ENCODE results near the gene IER3IP1.
"Not testable (repeated sequence)": the region's sequence is repeated elsewhere in the genome, so short reads cannot be mapped to it uniquely, and the experiment has no call there.

The IER3IP1 gene

GRCh38 chr18:47160256-47160655, 15.9 kb downstream of the IER3IP1 start:
- DNase-seq (ENCODE audit: low spot score) (no peak), FAIRE-seq (no peak)

- not testable (repeated sequence) for DNase-seq (ENCODE audit: low spot score); FAIRE-seq
Observed at GRCh38 chr18:47158404-47158803, 17.8 kb downstream of the IER3IP1 start.

GRCh38 chr18:47151439-47151838, 24.7 kb downstream of the IER3IP1 start:
- no peak for DNase-seq (ENCODE audit: low spot score)
- no peak for FAIRE-seq

DNA sequence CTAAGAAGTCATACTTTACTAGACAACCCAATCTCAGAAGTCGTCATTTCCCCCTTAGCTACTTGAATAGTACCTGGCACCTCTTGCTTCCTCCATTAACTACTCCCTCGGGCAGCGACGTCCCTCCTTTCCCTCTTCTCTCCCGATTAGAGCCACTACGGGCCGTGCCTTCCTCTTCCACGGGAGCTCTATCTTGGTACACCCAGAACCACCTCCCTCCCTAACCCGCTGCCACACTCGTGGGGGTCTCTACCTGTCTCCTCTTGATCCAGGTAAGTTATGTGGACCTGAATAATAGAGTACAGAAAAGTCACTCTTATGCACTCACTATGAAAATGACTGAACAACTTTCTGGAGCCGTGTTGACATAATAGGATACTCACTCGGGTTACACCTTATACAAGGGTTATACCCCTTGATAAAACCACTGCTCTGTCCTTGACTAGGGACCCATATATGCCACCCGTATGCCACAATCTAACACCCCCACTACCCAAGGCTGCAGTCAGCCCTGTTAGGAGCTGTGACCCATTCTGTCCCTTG, 25.3 kb downstream of the IER3IP1 start:
- FAIRE-seq (no peak), DNase-seq (ENCODE audit: low spot score) (no peak)

DNA sequence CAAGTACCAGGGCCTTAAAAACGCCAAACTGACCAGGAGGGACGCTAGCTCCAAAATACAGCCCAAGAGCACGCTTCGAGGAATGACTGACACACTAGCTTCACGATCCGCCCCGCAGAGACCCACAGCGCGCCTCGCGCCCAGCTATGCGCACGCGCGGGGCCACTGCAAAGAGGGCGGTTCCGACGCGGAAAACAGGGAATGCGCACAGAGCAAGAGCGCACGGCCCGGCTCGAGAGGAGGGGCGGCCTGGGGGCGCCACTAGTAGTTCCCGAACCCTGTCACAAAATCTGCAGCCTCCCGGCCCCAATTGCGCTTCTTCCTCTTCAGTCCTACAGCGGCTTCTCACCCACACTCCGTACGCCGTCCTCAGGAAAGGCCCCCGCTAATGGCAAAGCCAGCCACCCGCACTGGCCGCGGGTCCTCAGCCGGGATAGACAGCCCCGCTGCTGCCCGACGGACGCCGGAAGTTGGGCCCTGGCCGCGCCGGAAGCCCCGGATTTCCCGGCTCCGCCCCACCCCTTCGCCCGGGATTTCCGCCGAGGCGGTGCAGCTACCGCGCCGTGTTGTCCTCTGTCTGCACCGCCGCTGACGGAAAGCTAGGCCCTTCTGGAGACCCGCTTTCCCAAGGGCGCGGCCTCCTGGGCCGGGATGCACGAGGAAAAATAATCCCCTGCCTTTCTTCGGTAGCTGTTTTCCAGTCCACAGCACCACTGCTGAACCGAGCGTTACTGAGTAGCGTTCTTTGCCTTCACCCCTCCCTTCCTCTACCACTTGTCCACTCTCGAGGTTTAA, 25.9 kb downstream of the IER3IP1 start, which contains the start of gene HDHD2:
TSS of gene HDHD2 (minus strand) at position 472 of the 795 bp plus-strand sequence. CDS start 14,061 bp downstream, outside the sequence.
- FAIRE-seq = no peak
- DNase-seq (ENCODE audit: low spot score) = peak; percentile 58

- FAIRE-seq = no peak
- no peak for DNase-seq (ENCODE audit: low spot score)
Observed at GRCh38 chr18:47149457-47150028, 26.6 kb downstream of the IER3IP1 start.

GRCh38 chr18:47146206-47146605, 30.0 kb downstream of the IER3IP1 start:
- no peak for FAIRE-seq
- no peak for DNase-seq (ENCODE audit: low spot score)

DNA sequence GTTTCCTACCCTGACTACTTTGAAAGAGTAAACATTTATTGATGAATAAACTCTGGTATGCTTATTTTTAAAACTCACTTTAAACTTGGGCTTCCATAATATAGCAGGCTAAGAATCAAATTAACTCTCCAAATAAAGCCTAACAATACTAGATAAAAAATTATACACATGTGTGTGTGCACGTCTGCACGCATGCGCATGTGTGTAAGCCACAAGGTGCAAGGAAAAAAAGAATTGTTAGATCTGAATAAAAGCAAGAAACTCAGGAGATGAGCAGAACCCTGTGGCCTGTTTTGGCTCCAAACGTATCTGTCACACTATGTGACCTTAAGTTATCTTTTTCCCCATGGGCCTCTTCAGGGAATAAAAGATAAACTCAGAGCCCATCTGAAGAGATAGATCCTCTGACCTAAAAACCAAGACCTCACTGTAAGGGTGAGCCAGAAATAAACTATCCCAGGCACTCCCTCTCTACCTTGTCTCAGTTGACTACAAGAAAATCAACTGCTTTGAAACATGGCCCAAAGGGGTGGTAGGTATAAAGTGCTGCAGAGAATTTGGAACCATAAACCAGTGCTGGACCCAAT, 32.2 kb downstream of the IER3IP1 start:
- no peak for FAIRE-seq
- no peak for DNase-seq (ENCODE audit: low spot score)

DNA sequence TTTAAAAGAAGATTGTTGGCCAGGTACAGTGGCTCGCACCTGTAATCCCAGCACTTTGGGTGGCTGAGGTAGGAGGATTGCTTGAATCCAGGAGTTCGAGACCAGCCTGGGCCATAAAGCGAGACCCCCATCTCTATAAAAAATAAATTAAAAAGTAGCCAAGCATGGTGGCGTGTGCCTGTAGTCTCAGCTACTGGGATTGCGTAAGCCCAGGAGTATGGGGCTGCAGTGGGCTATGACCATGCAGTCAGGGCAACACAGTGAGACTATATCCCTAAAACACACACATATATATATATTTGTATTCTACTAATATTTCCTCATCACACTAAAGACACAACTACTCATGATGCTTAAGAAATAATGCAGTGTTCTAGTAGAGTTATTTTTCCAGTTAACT, 33.0 kb downstream of the IER3IP1 start:
- DNase-seq (ENCODE audit: low spot score) (no peak), FAIRE-seq (no peak)

DNA sequence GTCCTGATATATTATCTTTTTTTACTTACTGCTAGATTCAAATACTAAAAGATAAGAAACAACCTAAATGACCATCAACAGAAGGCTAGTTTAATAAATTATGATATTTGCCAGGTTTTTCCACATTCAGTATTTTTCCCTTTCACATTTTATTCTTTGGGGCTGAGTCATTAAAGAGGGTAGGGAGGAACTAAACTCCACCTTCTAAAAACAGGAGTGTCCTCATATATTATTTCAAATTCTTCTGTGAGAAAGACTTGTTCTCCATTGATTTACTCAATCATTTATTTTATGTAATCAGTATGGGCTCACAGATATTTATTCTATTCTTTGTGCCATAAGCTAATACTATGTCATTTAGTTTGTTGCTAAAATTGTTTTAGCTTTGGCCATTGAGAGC, 34.9 kb downstream of the IER3IP1 start:
- FAIRE-seq = no peak

DNA sequence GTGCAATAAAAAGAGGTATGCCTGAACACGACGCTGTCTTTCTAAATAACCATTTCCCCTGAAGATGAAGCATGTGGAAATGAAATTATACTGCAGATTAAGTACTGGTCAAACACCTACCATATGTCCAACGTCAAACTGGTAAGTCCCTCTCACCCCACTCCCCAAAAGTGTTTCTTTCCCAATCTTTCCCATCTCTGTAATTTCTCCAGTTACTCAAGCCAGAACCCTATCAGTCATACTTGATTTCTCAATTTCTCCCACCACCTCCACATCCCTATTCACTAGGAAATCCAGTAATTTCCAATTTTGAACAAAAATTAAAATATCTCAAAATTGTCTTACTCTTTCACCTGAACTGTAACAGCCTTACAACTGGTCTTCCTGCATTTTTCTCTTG, 55.0 kb downstream of the IER3IP1 start:
- DNase-seq (ENCODE audit: low spot score) (no peak), FAIRE-seq (no peak)

More for the DNA sequence above, 34.9 kb downstream of the IER3IP1 start:
- DNase-seq (ENCODE audit: low spot score) = no peak

GRCh38 chr18:47120428-47120827, 55.7 kb downstream of the IER3IP1 start:
- FAIRE-seq = no peak
- DNase-seq (ENCODE audit: low spot score) = no peak

DNA sequence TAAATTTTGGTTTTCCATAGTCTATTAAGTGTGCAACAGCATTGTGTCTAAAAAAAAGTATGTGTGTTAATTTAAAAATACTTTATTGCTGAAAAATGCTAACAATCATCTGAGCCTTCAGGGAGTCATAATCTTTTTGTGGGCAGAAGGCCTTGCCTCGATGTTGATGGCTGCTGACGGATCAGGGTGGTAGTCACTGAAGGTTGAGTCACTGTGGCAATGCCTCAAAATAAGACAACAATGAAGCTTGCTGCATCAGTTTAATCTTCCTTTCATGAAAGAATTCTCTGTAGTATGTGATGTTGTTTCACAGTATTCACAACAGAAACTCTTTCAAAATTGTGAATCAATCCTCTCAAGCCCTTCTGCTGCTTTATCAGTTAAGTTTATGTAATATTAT, 57.2 kb downstream of the IER3IP1 start:
- FAIRE-seq (no peak), DNase-seq (ENCODE audit: low spot score) (no peak)

DNA sequence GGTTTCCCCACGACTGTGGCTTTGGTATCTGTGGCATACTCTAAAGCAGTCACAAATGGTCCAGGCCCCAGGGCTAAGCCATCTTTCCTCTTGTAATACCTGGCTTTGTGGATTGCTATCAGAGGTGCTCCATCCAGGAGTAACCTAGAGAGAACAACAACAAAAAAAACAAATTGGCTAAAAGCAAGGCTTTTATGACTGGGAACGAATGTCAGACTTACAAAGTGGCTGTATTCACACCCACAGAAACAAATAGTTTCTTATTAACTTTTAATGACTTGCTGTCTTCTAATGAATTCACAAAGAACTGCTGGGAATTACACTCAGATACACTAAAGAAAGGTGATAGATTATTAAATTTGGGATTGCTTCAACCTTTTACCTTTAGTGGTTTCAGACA, 61.0 kb downstream of the IER3IP1 start:
- DNase-seq (ENCODE audit: low spot score) = no peak
- no peak for FAIRE-seq

DNA sequence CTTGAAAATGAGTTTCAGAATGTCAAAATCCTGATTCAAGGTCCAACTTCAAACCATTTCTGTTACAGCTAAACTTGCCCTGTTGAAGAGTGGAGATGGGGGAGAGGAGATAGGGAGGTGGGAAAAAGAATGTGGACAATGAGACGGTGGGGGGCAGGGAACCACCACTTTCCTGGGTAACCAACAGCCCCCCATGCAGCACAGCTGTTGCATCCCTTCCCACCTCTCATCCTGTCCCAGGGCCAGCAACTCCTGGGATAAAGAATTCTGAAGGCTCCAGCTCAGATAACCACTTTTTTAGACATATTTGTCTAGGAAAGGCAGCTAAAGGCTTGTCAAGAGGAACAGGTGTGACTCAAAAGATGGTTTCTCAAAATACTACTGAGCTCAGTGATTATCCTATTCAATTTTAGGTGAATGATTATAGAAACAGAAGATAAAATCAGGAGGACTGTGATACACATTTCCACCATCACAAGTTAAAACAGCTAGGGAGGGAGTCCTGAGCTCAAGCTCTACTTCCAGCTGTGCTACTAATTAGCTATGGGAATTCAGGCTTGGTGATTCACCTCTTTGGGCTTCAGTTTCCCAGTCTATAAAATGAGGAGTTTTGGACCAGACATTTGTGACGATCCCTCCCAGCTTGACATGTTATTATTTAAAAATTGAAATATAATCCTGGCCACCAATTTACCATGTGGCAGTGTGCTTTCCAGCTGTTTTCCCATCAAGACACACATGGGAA, 62.2 kb downstream of the IER3IP1 start:
- DNase-seq (ENCODE audit: low spot score) (no peak), FAIRE-seq (no peak)

- FAIRE-seq = no peak
- DNase-seq (ENCODE audit: low spot score) = no peak
Observed at GRCh38 chr18:47110492-47111274, 65.5 kb downstream of the IER3IP1 start.

DNA sequence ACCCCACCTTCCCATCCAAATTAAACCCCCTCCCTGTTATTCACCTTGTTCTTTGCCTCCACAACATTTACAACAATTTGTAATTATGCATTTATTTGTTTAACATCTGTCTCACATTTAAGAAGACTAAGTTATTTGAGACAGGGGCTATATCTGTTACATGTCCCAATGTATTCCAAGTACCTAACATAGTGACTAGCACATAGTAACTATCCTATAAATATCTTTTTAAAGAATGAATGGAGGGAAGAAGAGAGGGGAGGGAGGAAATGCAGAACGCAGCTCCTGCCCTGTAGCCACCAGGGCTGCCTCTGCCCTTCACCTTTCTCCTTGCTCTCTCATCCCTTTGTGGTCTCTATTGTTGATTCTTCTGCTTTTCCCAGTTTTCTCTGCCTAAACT, 66.4 kb downstream of the IER3IP1 start:
- FAIRE-seq = no peak
- DNase-seq (ENCODE audit: low spot score) = no peak

DNA sequence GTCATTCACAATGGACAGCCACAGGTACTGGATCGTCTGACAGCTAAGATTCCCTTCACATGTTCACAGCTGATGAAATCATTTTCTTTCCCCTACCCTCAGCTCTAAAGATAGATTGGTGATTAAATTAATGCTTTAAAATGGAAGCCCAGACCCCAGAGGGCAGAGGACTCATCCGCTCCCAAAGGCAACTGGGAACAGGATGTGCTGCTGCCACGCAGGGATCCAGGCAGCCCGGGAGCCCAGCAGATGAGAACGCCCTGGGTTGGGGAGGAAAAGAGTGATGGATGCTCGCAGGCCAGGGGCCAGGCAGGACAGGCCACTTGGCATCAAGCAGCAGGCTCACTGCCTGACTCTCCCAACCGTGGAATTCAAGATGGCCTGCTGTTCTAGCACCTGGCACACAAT, 67.2 kb downstream of the IER3IP1 start:
- FAIRE-seq = no peak
- DNase-seq (ENCODE audit: low spot score) = no peak

DNA sequence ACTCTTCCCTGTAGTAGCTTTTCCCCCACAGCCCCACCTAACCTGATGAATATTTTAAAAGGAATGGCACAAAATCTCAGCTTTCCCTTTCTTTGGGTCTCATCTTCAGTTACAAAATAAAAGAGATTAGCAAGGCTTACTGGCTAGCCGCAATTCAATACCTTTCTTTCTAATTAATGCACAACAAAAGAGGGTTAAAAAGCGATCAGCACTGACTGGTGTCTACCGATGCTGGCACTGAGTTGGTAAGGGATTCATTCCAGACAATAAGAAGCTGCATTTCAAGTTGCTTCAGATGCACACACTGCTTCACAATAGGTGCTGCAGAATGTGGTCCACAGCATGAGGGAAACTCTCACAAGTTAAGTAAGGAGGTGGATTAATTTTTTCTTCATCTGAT, 67.8 kb downstream of the IER3IP1 start:
- no peak for FAIRE-seq

More for the DNA sequence above, 67.8 kb downstream of the IER3IP1 start:
- no peak for DNase-seq (ENCODE audit: low spot score)

Data from RCC 7860 (cell line).